Activated CD4-positive, alpha-beta T cell treated with anti-CD3 and anti-CD28 coated beads, Interleukin-10, Interleukin-2, amounts not matched to agents 100 ng/mL and 50 ng/mL, durations not matched to agents 16 hours and 8 hours (primary cell): Measurements from ENCODE around the gene SAMD13.

Experiments used
- DNase-seq: peaks from one replicate; pipeline ENCODE4 v3.0.0-alpha.2; 2020

The SAMD13 gene

GRCh38 chr1:84347932-84348555 lies 46.5 kb downstream of the SAMD13 start:
- no peak for DNase-seq

- DNase-seq = no peak
Measured at GRCh38 chr1:84348759-84349158, 47.3 kb downstream of the SAMD13 start.

GRCh38 chr1:84350104-84350503 lies 48.6 kb downstream of the SAMD13 start:
- no peak for DNase-seq

- no peak for DNase-seq
Measured at GRCh38 chr1:84350550-84350949, 49.0 kb downstream of the SAMD13 start.

- DNase-seq = no peak
Measured at GRCh38 chr1:84352298-84353106, 51.0 kb downstream of the SAMD13 start.

- no peak for DNase-seq
Measured at GRCh38 chr1:84353695-84354094, 52.2 kb downstream of the SAMD13 start.

GRCh38 chr1:84355556-84355955 lies 54.0 kb downstream of the SAMD13 start:
- DNase-seq = no peak

- DNase-seq = no peak
Measured at GRCh38 chr1:84356881-84357280, 55.4 kb downstream of the SAMD13 start.

GRCh38 chr1:84358695-84359094 lies 57.2 kb downstream of the SAMD13 start:
- DNase-seq = no peak

- no peak for DNase-seq
Measured at GRCh38 chr1:84360316-84360715, 58.8 kb downstream of the SAMD13 start.

- DNase-seq = no peak
Measured at GRCh38 chr1:84361796-84362195, 60.3 kb downstream of the SAMD13 start.

- DNase-seq = no peak
Measured at GRCh38 chr1:84363019-84363418, 61.5 kb downstream of the SAMD13 start.

- DNase-seq = no peak
Measured at GRCh38 chr1:84363622-84364021, 62.1 kb downstream of the SAMD13 start.

- peak; percentile 34 for DNase-seq
Measured at GRCh38 chr1:84365225-84366221, 64.0 kb downstream of the SAMD13 start.

GRCh38 chr1:84366786-84367185 lies 65.3 kb downstream of the SAMD13 start:
- DNase-seq = no peak

GRCh38 chr1:84367219-84367618 lies 65.7 kb downstream of the SAMD13 start:
- no peak for DNase-seq

- no peak for DNase-seq
Measured at GRCh38 chr1:84368441-84368840, 66.9 kb downstream of the SAMD13 start.

- DNase-seq = no peak
Measured at GRCh38 chr1:84370266-84370665, 68.8 kb downstream of the SAMD13 start.

GRCh38 chr1:84370831-84371394 lies 69.4 kb downstream of the SAMD13 start:
- no peak for DNase-seq

- DNase-seq = no peak
Measured at GRCh38 chr1:84373436-84374141, 72.1 kb downstream of the SAMD13 start.

GRCh38 chr1:84374991-84375696 lies 73.6 kb downstream of the SAMD13 start:
- no peak for DNase-seq
